Chondrocyte (in vitro differentiated cells): Measurements from ENCODE around the gene MS4A4E. TPM values are rescaled to one million over a fixed set of nuclear protein-coding genes. Genes with fewer than 3 reads are reported as not detected.

Source experiments
- DNase-seq: peaks from one replicate; pipeline ENCODE4 v3.0.0; 2021; ENCODE audit warnings: mixed read lengths, low spot score
- H3K27ac Mint-ChIP-seq: one replicate; pipeline ENCODE4 v1.8.0; 2021; ENCODE audit warnings: mild to moderate bottlenecking, moderate library complexity, mixed read lengths; ENCODE audit not compliant: unreplicated experiment
- H3K27me3 Mint-ChIP-seq: 2 replicates; pipeline ENCODE4 v1.8.0; 2021; ENCODE audit warnings: low read depth, mixed read lengths
- H3K36me3 Mint-ChIP-seq: 2 replicates; pipeline ENCODE4 v1.8.0; 2021; ENCODE audit warnings: low read depth, mixed read lengths
- H3K4me1 Mint-ChIP-seq: 2 replicates; pipeline ENCODE4 v1.8.0; 2021; ENCODE audit warnings: low read depth, mild to moderate bottlenecking, mixed read lengths
- H3K4me3 Mint-ChIP-seq: one replicate; pipeline ENCODE4 v1.8.0; 2021; ENCODE audit warnings: mild to moderate bottlenecking, moderate library complexity, mixed read lengths; ENCODE audit not compliant: unreplicated experiment
- H3K9me3 Mint-ChIP-seq: 2 replicates; pipeline ENCODE4 v1.8.0; 2021; ENCODE audit warnings: low read depth, mixed read lengths
- CTCF ChIP-seq: fragments of 200-600 bp; sonication (generic); IDR thresholded peaks from 2 replicates; pipeline ENCODE4 v1.5.0; 2021; ENCODE audit warnings: antibody characterized with exemption, mild to moderate bottlenecking, moderate library complexity
- total RNA-seq: library from RNA; stranded (reverse); gene quantifications from 3 replicates; pipeline ENCODE4 v1.2.1, GENCODE V29; 2021

The MS4A4E gene
- total RNA-seq, 1 donor from 2014 or later, result 0.20 TPM

- Mint-ChIP-seq H3K27ac (no peak overlapping the region), H3K9me3 (no peaks in the 10 kb centered on the region), H3K4me1 (no peaks in the 10 kb centered on the region), H3K4me3 (no peak overlapping the region), H3K27me3 (peaks cover 33% of the 10 kb centered on the region), H3K36me3 (no peaks in the 10 kb centered on the region)
- no peak for TF ChIP-seq CTCF
- DNase-seq, result no peak
These were observed 2.3 kb downstream of the MS4A4E start for GRCh38 chr11:60240662-60241061.

GRCh38 chr11:60235321-60235720 lies 7.6 kb downstream of the MS4A4E start:
- no peak for TF ChIP-seq CTCF
- H3K36me3 Mint-ChIP-seq, result no peaks in the 10 kb centered on the region
- H3K27me3 Mint-ChIP-seq, result peaks cover 28% of the 10 kb centered on the region
- no peak overlapping the region for H3K27ac Mint-ChIP-seq
- no peaks in the 10 kb centered on the region for H3K9me3 Mint-ChIP-seq
- H3K4me3 Mint-ChIP-seq, result no peak overlapping the region
- no peaks in the 10 kb centered on the region for H3K4me1 Mint-ChIP-seq
- DNase-seq, result no peak

GRCh38 chr11:60230681-60231080 lies 12.3 kb downstream of the MS4A4E start:
- Mint-ChIP-seq H3K27me3 (peaks cover 19% of the 10 kb centered on the region), H3K36me3 (no peaks in the 10 kb centered on the region), H3K4me1 (no peaks in the 10 kb centered on the region), H3K4me3 (no peak overlapping the region), H3K27ac (no peak overlapping the region), H3K9me3 (no peaks in the 10 kb centered on the region)
- TF ChIP-seq CTCF, result no peak
- no peak for DNase-seq

GRCh38 chr11:60222141-60222540 lies 20.8 kb downstream of the MS4A4E start:
- no peak for TF ChIP-seq CTCF
- Mint-ChIP-seq H3K4me3 (no peak overlapping the region), H3K36me3 (no peaks in the 10 kb centered on the region), H3K27me3 (no peaks in the 10 kb centered on the region), H3K4me1 (no peaks in the 10 kb centered on the region), H3K9me3 (no peaks in the 10 kb centered on the region), H3K27ac (no peak overlapping the region)
- DNase-seq, result no peak

GRCh38 chr11:60221692-60222091 lies 21.2 kb downstream of the MS4A4E start:
- TF ChIP-seq CTCF, result no peak
- Mint-ChIP-seq H3K4me1 (no peaks in the 10 kb centered on the region), H3K9me3 (no peaks in the 10 kb centered on the region), H3K27me3 (no peaks in the 10 kb centered on the region), H3K27ac (no peak overlapping the region), H3K36me3 (no peaks in the 10 kb centered on the region), H3K4me3 (no peak overlapping the region)
- no peak for DNase-seq
